NCI-H2227 treated with DMSO at 0.1 percent for 48 hours (cell line): ENCODE data around the gene TOX3.

Experiments used
- DNase-seq: peaks from one replicate; lab custom pipeline; 2025; lab: John Stamatoyannopoulos, UW

The TOX3 gene

GRCh38 chr16:52563767-52564611, 17.0 kb upstream of the TOX3 start:
- DNase-seq, result no peak

- DNase-seq, result no peak
Measured at GRCh38 chr16:52562770-52563169, 15.8 kb upstream of the TOX3 start.

DNA sequence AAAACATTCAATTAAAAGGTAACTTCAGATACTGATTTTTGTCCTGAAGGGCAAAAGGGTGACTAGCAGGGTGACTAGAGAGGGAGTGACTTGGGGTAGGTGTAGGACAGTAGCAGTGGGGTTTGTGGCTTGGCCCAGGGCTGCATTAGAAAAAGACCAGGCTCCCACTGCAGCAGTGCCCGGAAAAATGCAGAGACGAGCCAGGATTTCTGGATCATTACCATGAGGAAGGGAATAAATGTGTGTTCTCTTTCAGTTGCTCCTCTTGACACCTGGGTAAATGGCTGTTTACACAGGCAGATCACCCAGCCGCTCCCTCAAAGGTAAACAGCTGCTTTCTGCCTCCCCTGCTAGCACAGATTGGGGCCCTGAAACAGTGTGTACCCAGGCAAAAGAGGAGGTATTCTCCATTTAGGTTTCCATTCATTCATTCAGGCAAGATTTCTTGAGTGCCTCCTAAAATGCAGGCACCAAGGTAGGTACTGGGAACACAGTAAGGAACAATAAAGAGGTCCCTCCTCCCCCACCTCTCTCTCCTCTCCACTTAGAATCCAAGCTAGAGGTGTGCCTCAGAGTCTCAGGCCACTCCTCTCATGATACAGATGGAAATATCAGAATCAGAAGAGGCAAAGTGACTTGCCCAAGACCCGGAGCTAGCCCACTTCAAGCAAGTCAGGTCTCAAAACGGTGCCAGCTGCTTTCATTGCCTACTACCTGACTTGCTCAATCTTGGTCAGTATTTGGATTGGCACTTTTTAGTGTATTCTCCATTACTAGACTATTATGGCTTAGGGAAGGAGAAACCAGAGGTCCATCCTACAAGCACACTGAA, 15.2 kb upstream of the TOX3 start:
- no peak for DNase-seq

- peak; percentile 6 for DNase-seq
Measured at GRCh38 chr16:52558448-52558847, 11.5 kb upstream of the TOX3 start.

GRCh38 chr16:52557236-52557635, 10.3 kb upstream of the TOX3 start:
- DNase-seq, result no peak

DNA sequence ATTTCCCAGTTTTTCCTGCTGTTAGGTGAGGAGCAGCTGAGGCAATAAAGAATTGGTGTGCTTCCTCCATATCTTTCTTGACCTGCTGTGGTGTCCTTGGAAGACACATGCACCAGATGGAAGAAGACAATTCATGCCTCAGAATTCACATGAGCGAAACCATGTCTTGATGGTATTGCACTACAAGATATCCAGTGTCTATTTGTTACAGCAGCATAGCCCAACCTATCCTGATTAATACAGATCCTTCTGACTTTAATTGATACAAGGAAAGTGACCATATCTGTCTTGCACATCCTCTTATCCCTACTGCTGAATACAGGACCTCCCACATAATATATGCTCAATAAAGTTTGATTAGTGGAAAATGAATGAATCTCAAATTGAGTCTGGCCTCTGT, 9.1 kb upstream of the TOX3 start:
- no peak for DNase-seq

GRCh38 chr16:52555572-52555971, 8.6 kb upstream of the TOX3 start:
- DNase-seq, result no peak

GRCh38 chr16:52554334-52554733, 7.4 kb upstream of the TOX3 start:
- no peak for DNase-seq

- DNase-seq, result peak; percentile 3
Measured at GRCh38 chr16:52553322-52553721, 6.4 kb upstream of the TOX3 start.

- DNase-seq, result no peak
Measured at GRCh38 chr16:52552643-52553042, 5.7 kb upstream of the TOX3 start.

- no peak for DNase-seq
Measured at GRCh38 chr16:52549011-52549692, 2.2 kb upstream of the TOX3 start.

GRCh38 chr16:52548261-52549010, 1.5 kb upstream of the TOX3 start:
- DNase-seq, result no peak

DNA sequence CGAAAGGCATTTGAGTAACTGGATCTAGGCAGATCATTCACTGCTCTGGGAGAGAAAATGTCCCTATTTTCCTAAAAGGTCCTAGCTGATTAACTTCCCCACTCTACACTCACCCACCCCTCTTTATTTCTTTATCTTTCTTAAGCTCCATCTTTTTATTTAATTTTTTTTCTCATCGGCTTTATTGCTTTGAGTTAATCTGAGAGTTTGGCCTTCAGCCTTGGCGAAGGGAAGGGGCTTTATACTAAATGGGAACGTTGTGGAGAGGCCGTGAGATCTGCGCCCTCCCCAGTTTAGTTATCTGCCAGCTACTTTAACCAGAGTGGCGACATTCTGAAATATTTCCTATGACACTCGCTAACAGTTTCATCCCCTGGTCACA, 882 bp upstream of the TOX3 start:
- no peak for DNase-seq

- DNase-seq, result no peak
Measured at GRCh38 chr16:52546291-52547003, 496 bp downstream of the TOX3 start.

GRCh38 chr16:52545898-52546266, 1.1 kb downstream of the TOX3 start:
- DNase-seq, result no peak

DNA sequence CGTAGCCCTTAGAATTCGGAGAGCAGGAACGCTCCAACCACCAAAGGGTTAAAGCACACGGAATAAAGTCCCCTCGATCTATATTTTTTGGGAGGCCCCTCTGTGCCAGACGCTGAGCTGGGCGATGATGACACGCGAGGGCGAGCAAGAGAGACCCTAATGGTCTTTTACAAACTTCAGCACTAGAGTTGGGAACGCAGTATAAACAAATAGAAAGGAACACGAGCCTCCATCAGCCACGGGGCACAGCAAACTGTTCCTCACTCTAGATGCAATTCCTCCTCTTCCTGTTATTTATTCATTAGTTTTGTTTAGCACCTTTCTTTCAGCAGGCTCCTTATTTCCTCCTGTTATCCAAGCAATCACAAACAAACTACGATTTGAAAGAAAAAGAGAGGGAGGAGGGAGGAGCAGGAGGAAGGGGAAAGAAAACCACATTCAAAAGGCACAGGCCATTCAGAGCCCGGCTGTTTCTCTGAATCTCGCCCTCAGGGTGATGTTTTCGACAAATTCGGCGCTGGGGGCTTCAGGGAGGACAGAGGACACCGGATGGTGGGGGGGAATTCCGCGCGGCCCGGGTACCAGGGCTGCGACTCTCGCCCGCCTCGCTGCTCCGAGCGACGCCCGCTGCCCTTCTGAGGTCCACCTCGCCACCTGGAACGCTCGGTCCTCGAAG, 1.6 kb downstream of the TOX3 start:
- no peak for DNase-seq

DNA sequence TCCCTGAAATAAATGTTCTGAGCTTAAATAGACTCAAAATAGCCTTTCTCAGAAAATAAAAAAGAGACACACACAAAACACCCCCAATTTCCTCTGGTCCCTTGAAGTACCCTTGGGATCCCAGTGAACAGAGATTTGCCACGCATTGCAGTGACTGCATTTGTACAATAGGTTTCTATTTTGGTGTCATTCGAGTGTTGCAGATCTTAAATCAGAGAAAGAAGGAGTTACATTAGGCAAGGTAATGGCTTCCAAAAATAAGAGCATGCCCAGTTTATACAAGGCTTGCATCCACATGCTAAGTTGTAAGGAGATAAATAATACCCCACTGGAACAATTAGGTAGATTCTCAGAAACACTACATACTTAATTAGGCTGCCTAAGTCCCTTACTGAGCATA, 2.2 kb downstream of the TOX3 start:
- DNase-seq, result no peak

DNA sequence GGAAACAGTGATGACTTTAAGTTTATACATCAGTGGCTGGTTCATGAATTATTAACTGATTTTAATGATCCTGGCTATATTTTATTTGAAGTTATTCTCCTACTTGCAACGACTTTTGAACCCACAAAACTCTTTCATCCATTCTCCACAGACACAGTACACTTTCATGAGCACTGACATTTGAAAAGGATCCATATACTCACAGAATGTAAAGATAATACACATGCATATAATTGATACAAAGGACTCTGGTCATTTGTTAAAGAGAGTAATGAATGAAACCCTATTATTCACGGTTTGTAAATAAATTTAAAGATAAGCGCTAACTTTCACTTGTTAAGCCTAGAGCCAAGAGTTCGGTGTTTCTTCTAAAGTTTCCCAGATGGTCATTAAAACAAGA, 3.3 kb downstream of the TOX3 start:
- DNase-seq, result no peak

- DNase-seq, result no peak
Measured at GRCh38 chr16:52540910-52541309, 6.0 kb downstream of the TOX3 start.

- no peak for DNase-seq
Measured at GRCh38 chr16:52539191-52539590, 7.8 kb downstream of the TOX3 start.

DNA sequence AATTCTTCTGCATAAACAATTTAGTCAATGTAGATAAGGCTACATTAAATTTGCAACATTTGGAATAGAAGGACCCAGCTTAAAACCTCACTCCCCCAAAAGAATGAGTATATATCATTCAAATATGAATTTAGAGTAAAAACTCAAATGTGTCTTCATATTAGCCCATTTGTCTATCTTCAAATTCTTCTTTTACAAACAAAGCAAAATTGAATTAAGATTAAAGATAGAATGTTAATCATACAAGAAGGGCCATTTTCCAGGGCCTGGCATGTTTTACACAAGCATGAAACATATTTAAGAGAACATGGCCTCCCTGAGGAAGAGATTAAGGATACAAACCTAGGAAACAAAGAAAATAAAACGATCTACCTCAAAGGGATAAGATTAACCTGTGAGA, 8.4 kb downstream of the TOX3 start:
- no peak for DNase-seq
